ENCODE measurements around the gene CCSAP. TPM values are rescaled to one million over a fixed set of nuclear protein-coding genes. Genes with fewer than 3 reads are reported as not detected.
A peak's percentile ranks its signal among the peaks of the same experiment; 100 is the strongest.

The CCSAP gene, protein sequence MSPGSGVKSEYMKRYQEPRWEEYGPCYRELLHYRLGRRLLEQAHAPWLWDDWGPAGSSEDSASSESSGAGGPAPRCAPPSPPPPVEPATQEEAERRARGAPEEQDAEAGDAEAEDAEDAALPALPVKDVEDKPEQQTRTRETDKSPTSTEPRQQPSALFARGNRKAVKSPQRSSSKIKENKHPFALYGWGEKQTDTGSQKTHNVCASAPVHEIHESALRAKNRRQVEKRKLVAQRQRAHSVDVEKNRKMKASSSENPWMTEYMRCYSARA
- total RNA-seq (2022): 11.3 and 13.2 TPM in 2 replicates
- percentile 68 among the genes with signal in this experiment for Bru-seq, nascent RNA
- BruChase-seq, experiment 1, labeled RNA remaining after a 6-hour chase: percentile 90 among the genes with signal in this experiment
- percentile 85 among the genes with signal in this experiment for BruChase-seq, experiment 2, labeled RNA remaining after a 2-hour chase
- long read RNA-seq, full-length matches to known transcripts: 29 of 33 reads
- long read RNA-seq, partial matches to known transcripts: 0 of 33 reads
- long read RNA-seq, other reads (novel, unspliced or antisense): 4 of 33 reads

DNA sequence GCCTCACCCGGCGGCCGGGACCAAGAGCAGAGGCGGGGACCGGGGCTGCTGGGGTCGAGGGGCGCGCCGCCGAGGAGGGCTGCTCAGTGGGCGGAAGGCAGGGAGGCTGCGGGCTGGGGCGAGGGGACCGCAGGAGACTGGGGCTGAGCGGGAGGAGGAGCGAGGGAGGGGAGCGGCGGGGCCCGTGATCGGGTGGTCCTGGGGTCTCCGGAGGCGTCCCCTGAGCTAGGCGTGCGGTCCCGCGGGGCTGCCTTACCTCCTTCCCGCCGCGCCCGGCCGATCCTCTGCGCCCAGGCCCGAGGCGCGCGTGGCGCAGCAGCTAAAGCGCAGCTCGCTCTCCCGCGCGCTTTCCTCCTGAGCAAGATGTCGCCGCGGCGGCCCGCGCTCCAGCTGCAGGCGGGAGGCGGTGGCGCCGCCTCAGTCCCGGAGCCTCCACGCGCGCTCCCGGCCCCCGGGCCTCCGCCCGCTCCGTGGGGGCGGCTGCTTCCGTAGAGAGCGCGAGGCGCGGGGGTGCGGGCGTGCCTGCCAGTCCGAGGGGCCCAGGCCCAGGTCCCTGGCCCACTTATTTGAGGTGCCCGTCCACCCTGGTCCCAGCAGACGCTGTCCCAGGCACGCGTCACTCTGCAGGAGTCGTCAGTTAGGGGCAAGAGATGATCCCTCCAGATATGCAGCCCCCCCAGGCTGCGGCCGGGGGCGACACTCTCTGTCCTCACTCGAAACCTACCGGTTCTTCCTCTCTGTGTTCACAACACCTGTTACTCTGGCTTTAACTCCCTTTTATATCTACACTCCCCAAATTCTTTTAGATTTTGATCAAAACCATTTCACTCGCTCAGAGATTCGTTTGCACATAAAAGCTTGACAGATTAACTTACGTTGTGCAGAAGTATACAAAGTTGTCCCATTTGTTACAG lies at the start of gene CCSAP:
Gene CCSAP, minus strand, starts transcription at position 392 of the 914 bp plus-strand sequence. CDS start 582 bp downstream, outside the sequence.
- Mint-ChIP-seq H3K9me3 (ENCODE audit: unreplicated experiment) (no peaks in the 10 kb centered on the region), H3K27me3 (ENCODE audit: insufficient read depth, unreplicated experiment) (peaks cover 24% of the 10 kb centered on the region), H3K4me1 (ENCODE audit: insufficient read depth, unreplicated experiment) (peaks cover 29% of the 10 kb centered on the region), H3K36me3 (ENCODE audit: insufficient read depth, unreplicated experiment) (peaks cover 6% of the 10 kb centered on the region), H3K27ac (ENCODE audit: low read depth, unreplicated experiment) (peak within 1 kb of the TSS; percentile 80), H3K4me3 (ENCODE audit: unreplicated experiment) (peak within 1 kb of the TSS; percentile 89)
- ChIA-PET CTCF (interaction anchor here (0.7 to 1.7 kb wide), 4 partner anchors 11 to 110 kb away, joined by 3 to 6 read pairs (median 5); no protein-coding TSS in a partner anchor), POLR2A (interaction anchor here (0.7 to 4.1 kb wide), 19 partner anchors 15 to 696 kb away, joined by 3 to 56 read pairs (median 4); partner anchors contain the start of genes NUP133 and RAB4A)
- peak; percentile 52 for DNase-seq (ENCODE audit: unreplicated experiment)
- intact Hi-C loops (cut with micrococcal nuclease): loop anchor here (5.0 to 10.0 kb wide), 3 partner anchors 71 to 109 kb away; partner anchors contain the start of gene RAB4A
- TF ChIP-seq, protein P1, sequence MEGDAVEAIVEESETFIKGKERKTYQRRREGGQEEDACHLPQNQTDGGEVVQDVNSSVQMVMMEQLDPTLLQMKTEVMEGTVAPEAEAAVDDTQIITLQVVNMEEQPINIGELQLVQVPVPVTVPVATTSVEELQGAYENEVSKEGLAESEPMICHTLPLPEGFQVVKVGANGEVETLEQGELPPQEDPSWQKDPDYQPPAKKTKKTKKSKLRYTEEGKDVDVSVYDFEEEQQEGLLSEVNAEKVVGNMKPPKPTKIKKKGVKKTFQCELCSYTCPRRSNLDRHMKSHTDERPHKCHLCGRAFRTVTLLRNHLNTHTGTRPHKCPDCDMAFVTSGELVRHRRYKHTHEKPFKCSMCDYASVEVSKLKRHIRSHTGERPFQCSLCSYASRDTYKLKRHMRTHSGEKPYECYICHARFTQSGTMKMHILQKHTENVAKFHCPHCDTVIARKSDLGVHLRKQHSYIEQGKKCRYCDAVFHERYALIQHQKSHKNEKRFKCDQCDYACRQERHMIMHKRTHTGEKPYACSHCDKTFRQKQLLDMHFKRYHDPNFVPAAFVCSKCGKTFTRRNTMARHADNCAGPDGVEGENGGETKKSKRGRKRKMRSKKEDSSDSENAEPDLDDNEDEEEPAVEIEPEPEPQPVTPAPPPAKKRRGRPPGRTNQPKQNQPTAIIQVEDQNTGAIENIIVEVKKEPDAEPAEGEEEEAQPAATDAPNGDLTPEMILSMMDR (IDR thresholded peaks at IDR 0.05; ENCODE audit: unreplicated experiment): no peak
- BruUV-seq (replicated peaks): no TSS peak

DNA sequence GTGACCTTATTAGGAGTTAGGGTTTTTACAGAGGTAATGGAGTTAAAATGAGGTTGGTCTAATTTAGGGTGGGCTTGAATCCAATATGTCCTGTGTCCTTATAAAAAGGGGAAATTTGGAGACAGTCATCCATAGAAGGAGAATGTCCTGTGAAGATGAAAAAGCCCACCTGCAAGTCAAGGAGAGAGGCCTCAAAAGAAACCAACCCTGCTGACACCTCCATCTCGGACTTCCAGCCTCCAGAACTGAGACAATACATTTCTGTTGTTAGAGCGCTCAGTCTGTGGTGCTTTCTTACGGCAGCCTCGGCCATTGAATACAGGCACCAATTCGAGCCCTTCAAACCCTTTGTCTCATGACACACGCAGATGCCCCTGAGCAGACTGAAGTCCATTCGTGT lies 47.3 kb upstream of the CCSAP start:
- intact Hi-C loops (cut with micrococcal nuclease): no loop called here
- Mint-ChIP-seq H3K4me1 (ENCODE audit: insufficient read depth, unreplicated experiment) (peaks cover 14% of the 10 kb centered on the region), H3K27ac (ENCODE audit: low read depth, unreplicated experiment) (peak overlapping the region; percentile 40), H3K27me3 (ENCODE audit: insufficient read depth, unreplicated experiment) (no peaks in the 10 kb centered on the region), H3K9me3 (ENCODE audit: unreplicated experiment) (peaks cover 7% of the 10 kb centered on the region), H3K4me3 (ENCODE audit: unreplicated experiment) (no peak overlapping the region), H3K36me3 (ENCODE audit: insufficient read depth, unreplicated experiment) (no peaks in the 10 kb centered on the region)
- TF ChIP-seq, protein P1 (IDR thresholded peaks at IDR 0.05; ENCODE audit: unreplicated experiment): no peak
- no peak for DNase-seq (ENCODE audit: unreplicated experiment)
- ChIA-PET POLR2A (interaction anchor here (0.7 to 0.9 kb wide), 2 partner anchors 9 to 117 kb away, joined by 3 to 4 read pairs; no protein-coding TSS in a partner anchor), CTCF (no interaction called here)
- no TSS peak for BruUV-seq (replicated peaks)

DNA sequence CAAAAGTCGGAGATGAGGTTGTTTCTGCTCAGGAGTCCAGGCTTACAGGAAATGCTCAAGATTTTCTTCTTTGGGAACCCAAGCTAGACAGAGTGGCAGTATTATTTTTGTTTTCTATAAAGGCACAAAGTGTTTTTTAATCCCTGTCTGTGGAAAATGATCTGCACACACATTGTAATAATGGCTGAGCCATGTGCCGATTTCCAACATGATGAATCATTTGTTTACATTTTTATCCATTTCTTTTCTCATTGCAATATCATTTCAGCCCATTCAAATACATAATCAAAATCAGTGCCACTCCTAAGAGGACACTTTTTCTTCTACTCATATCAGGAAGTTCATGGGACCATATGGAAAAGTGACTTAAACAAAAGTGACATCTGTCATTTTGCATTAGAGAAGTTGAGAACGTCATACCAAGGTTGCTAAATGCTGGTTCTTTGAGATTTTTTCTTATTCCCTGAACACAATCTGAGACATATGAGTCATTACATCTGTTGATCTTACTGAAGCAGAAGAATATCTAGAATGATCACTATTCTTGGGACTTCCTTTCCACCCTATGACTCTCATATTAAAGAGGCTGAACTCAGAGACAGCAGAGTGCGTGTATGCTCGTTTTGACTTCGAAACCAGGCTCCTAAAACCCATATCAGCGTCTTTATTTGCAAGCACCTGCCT lies 46.2 kb upstream of the CCSAP start:
- ChIA-PET CTCF (interaction anchor here (0.6 to 1.1 kb wide), 2 partner anchors 131 to 1156 kb away, joined by 3 read pairs; no protein-coding TSS in a partner anchor), POLR2A (interaction anchor here (0.6 to 2.2 kb wide), 5 partner anchors 9 to 1011 kb away, joined by 3 to 9 read pairs (median 3); no protein-coding TSS in a partner anchor)
- Mint-ChIP-seq H3K9me3 (ENCODE audit: unreplicated experiment) (peaks cover 7% of the 10 kb centered on the region), H3K4me1 (ENCODE audit: insufficient read depth, unreplicated experiment) (peaks cover 14% of the 10 kb centered on the region), H3K27me3 (ENCODE audit: insufficient read depth, unreplicated experiment) (no peaks in the 10 kb centered on the region), H3K27ac (ENCODE audit: low read depth, unreplicated experiment) (peak overlapping the region; percentile 40), H3K36me3 (ENCODE audit: insufficient read depth, unreplicated experiment) (no peaks in the 10 kb centered on the region), H3K4me3 (ENCODE audit: unreplicated experiment) (peak overlapping the region; percentile 10)
- BruUV-seq (replicated peaks): no TSS peak
- intact Hi-C loops (cut with micrococcal nuclease): loop anchor here (2.0 kb wide), 1 partner anchor 24 kb away; no protein-coding TSS in a partner anchor
- TF ChIP-seq, protein P1 (IDR thresholded peaks at IDR 0.05; ENCODE audit: unreplicated experiment): no peak
- peak; percentile 64 for DNase-seq (ENCODE audit: unreplicated experiment)

All from MCF 10A (cell line).